ENCODE data around the gene SLX4IP.
A peak's percentile ranks its signal among the peaks of the same experiment; 100 is the strongest.

Gene SLX4IP

GRCh38 chr20:10633718-10634117, 198.6 kb downstream of the SLX4IP start:
- DNase-seq (ENCODE audit: low read depth): no peak
- TF ChIP-seq CTCF (IDR thresholded peaks at IDR 0.05; ENCODE audit: insufficient read depth, low read depth, low read length, missing control alignments): no peak
- H3K4me3 ChIP-seq (ENCODE audit: low read length): no peak overlapping the region

GRCh38 chr20:10634211-10634610, 199.1 kb downstream of the SLX4IP start:
- no peak for DNase-seq (ENCODE audit: low read depth)
- no peak for TF ChIP-seq CTCF (IDR thresholded peaks at IDR 0.05; ENCODE audit: insufficient read depth, low read depth, low read length, missing control alignments)
- H3K4me3 ChIP-seq (ENCODE audit: low read length): no peak overlapping the region

- DNase-seq (ENCODE audit: low read depth): peak; percentile 78
- H3K4me3 ChIP-seq (ENCODE audit: low read length): no peak overlapping the region
- no peak for TF ChIP-seq CTCF (IDR thresholded peaks at IDR 0.05; ENCODE audit: insufficient read depth, low read depth, low read length, missing control alignments)
These were observed 199.7 kb downstream of the SLX4IP start for GRCh38 chr20:10634683-10635411.

DNA sequence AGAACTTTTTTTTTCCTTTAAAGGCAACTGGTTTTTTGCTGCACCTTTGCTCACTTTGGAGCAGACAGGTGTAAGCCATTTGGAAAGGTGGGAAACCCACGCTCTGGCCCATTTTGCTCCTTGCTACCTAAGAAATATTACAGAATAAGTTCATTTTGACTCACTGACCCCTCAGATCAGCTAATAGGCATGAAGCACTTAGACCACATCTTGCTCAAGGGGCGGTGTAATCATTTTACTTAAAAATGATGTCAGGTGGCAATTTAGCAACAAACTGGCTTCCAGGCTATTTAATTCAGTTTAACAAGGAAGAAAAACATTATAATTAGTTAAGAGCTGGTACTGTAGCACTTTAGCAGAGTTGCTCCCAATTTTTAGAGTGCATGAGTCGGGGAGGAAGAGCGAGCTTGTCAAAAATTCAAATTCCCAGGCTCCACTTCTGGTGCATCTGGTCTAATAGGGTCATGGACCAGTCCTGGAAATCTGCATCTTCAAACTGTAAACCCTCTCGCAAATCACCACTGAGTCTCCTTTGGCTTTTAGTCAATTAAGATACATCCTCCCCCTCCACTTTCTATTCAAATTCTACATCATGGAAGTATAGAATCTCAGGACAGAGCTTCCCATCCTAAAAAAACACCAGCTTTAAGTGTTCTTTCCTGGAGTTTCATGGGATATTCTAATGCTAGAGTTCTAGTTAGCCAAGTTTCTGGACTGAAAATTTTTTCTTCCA, 200.5 kb downstream of the SLX4IP start:
- no peak overlapping the region for H3K4me3 ChIP-seq (ENCODE audit: low read length)
- TF ChIP-seq CTCF (IDR thresholded peaks at IDR 0.05; ENCODE audit: insufficient read depth, low read depth, low read length, missing control alignments): no peak
- peak; percentile 56 for DNase-seq (ENCODE audit: low read depth)

- H3K4me3 ChIP-seq (ENCODE audit: low read length): no peak overlapping the region
- DNase-seq (ENCODE audit: low read depth): peak; percentile 54
- peak; percentile 9 for TF ChIP-seq CTCF (IDR thresholded peaks at IDR 0.05; ENCODE audit: insufficient read depth, low read depth, low read length, missing control alignments)
These were observed 201.3 kb downstream of the SLX4IP start for GRCh38 chr20:10636326-10636818.

DNA sequence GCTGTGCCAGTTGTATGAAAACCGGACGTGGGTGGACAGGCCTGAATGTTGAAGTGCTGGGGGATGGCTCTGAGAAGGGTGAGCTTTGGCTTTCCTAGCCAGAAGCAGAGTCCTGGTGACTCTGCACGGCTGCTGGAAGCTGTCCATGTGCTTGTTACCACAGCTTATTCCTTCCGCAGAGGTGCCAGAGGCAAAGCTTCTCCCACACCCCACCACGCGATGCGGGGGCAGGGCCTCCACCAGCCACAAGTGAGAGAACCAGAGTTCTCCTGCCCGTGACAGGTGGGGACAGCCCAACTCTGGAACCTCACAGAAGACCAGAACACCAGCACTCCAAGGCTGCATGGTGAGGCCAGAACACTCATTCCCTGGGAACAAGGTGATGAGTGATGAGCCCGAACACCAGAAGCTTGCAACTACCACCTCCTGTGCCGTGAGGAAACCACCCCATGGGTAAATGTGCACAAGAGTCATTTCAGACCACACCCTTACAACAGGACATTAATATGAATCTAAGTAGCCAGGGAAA, 202.0 kb downstream of the SLX4IP start:
- DNase-seq (ENCODE audit: low read depth): peak; percentile 89
- TF ChIP-seq CTCF (IDR thresholded peaks at IDR 0.05; ENCODE audit: insufficient read depth, low read depth, low read length, missing control alignments): no peak
- H3K4me3 ChIP-seq (ENCODE audit: low read length): no peak overlapping the region
